HCT116 (cell line): ENCODE results near the gene POLA1. TPM values are rescaled to one million over a fixed set of nuclear protein-coding genes. Genes with fewer than 3 reads are reported as not detected.

Source experiments
- ATAC-seq: fragments of 200-7000 bp; cut with Tn5 transposase; 2 replicates; pipeline ENCODE4 v1.9.1; 2020; ENCODE audit warnings: mild to moderate bottlenecking, moderate library complexity
- BruUV-seq: library from RNA; stranded (reverse); fragments of 400-500 nt; replicated peaks from 2 replicates; lab custom pipeline; 2021; lab: Mats Ljungman, UMichigan
- CTCF ChIA-PET: fragments of 300-600 bp; sonication (Branson Sonifier 250); formaldehyde crosslinking; loops from one replicate; lab custom pipeline; 2021; ENCODE audit warnings: antibody characterized with exemption; lab: Charles Lee
- POLR2A ChIA-PET: fragments of 300-600, 350-600 bp; sonication (Branson Sonifier 250); formaldehyde crosslinking; loops from one replicate; lab custom pipeline; 2021; ENCODE audit warnings: antibody characterized with exemption; lab: Charles Lee
- RAD21 ChIA-PET, 2 experiments: fragments of 300-600 bp; sonication (Branson Sonifier 250); formaldehyde crosslinking; loops; one replicate each; lab custom pipeline; 2023; ENCODE audit warnings: low total read pairs in 2 of 2; ENCODE audit not compliant: uncharacterized antibody in 2 of 2, unreplicated experiment in 2 of 2, low non-redundant PET in 1 of 2; lab: Charles Lee
- DNase-seq: peaks from one replicate; pipeline ENCODE4 v3.0.0-alpha.2; 2010; ENCODE audit warnings: low read depth, low spot score
- H2AFZ ChIP-seq: fragments of 200-600 bp; shearing (Covaris generic), sonication (generic); 2 replicates; pipeline ENCODE4 v1.6.1; 2017; ENCODE audit warnings: low read depth, mixed run types, mixed read lengths, antibody characterized with exemption, low read length; ENCODE audit not compliant: poor library complexity, severe bottlenecking
- H3K27ac ChIP-seq: 2 replicates; pipeline ENCODE4 v1.5.1; 2012; ENCODE audit warnings: low read depth, low read length
- H3K27me3 ChIP-seq: fragments of 200-600 bp; sonication (generic); 2 replicates; pipeline ENCODE4 v1.6.1; 2016; ENCODE audit warnings: mixed run types, low read length, mixed read lengths; ENCODE audit not compliant: insufficient read depth
- H3K36me3 ChIP-seq, 2 experiments: fragments of 200-500 bp in 1 of 2; fragments of 200-600 bp in 1 of 2; sonication (Bioruptor generic) in 1 of 2; sonication (generic) in 1 of 2; 2 replicates each; pipeline versions ENCODE4 v1.5.1 to v1.6.1; 2014 to 2016; ENCODE audit warnings: low read length in 2 of 2, inconsistent platforms in 1 of 2, mixed read lengths in 1 of 2, mixed run types in 1 of 2; ENCODE audit not compliant: insufficient read depth in 2 of 2, control insufficient read depth in 1 of 2
- H3K4me1 ChIP-seq, 2 experiments: fragments of 200-600 bp in 1 of 2; sonication (generic) in 1 of 2; 2 replicates each; pipeline versions ENCODE4 v1.5.1 to v1.6.1; 2012 to 2017; ENCODE audit warnings: low read length in 2 of 2, inconsistent platforms in 1 of 2, mild to moderate bottlenecking in 1 of 2, mixed read lengths in 1 of 2, mixed run types in 1 of 2, moderate library complexity in 1 of 2; ENCODE audit not compliant: insufficient read depth in 2 of 2, control insufficient read depth in 1 of 2
- H3K4me2 ChIP-seq: fragments of 200-600 bp; sonication (generic); 2 replicates; pipeline ENCODE4 v1.6.1; 2017; ENCODE audit warnings: mixed run types, low read length, mixed read lengths
- H3K4me3 ChIP-seq, 2 experiments: fragments of 200-600 bp in 1 of 2; sonication (generic) in 1 of 2; replicated peaks in 1 of 2; 2 replicates each; pipeline ENCODE4 v1.5.1; 2011 to 2016; ENCODE audit warnings: low read length in 2 of 2, control low read depth in 1 of 2, low read depth in 1 of 2, mild to moderate bottlenecking in 1 of 2, mixed read lengths in 1 of 2, mixed run types in 1 of 2
- H3K79me2 ChIP-seq: fragments of 200-600 bp; sonication (generic); 2 replicates; pipeline ENCODE4 v1.6.1; 2017; ENCODE audit warnings: mild to moderate bottlenecking, mixed run types, low read length, moderate library complexity, mixed read lengths; ENCODE audit not compliant: insufficient read depth
- H3K9ac ChIP-seq: fragments of 200-600 bp; sonication (generic); 2 replicates; pipeline ENCODE4 v1.6.1; 2016; ENCODE audit warnings: low read length, mixed read lengths
- H3K9me2 ChIP-seq: fragments of 200-600 bp; sonication (generic), shearing (Covaris generic); 2 replicates; pipeline ENCODE4 v1.6.1; 2017; ENCODE audit warnings: mixed run types, mild to moderate bottlenecking, moderate library complexity; ENCODE audit not compliant: insufficient read depth
- H3K9me3 ChIP-seq, 2 experiments: fragments of 200-500 bp in 1 of 2; fragments of 200-600 bp in 1 of 2; sonication (Bioruptor generic) in 1 of 2; sonication (generic) in 1 of 2; 2 replicates each; pipeline ENCODE4 v1.6.1; 2014 to 2017; ENCODE audit warnings: low read length in 2 of 2, mixed read lengths in 2 of 2, inconsistent platforms in 1 of 2, low read depth in 1 of 2, mild to moderate bottlenecking in 1 of 2, mixed run types in 1 of 2, moderate library complexity in 1 of 2; ENCODE audit not compliant: control insufficient read depth in 1 of 2, insufficient read depth in 1 of 2
- H4K20me1 ChIP-seq: fragments of 200-600 bp; sonication (generic), shearing (Covaris generic); 2 replicates; pipeline ENCODE4 v1.6.1; 2017; ENCODE audit warnings: mixed run types, mild to moderate bottlenecking, moderate library complexity; ENCODE audit not compliant: insufficient read depth
- CEBPB ChIP-seq: IDR thresholded peaks from 2 replicates; pipeline ENCODE4 v1.6.1; 2012; ENCODE audit warnings: low read depth
- EGR1 ChIP-seq: IDR thresholded peaks from 2 replicates; pipeline ENCODE4 v1.6.1; 2012; ENCODE audit warnings: low read depth
- ELF1 ChIP-seq: IDR thresholded peaks from 2 replicates; pipeline ENCODE4 v1.6.1; 2012; ENCODE audit warnings: low read depth, borderline replicate concordance
- EZH2 ChIP-seq: fragments of 200-600 bp; sonication (generic); IDR thresholded peaks from 2 replicates; pipeline ENCODE4 v1.6.1; 2017; ENCODE audit warnings: antibody characterized with exemption, mixed run types
- EZH2phosphoT487 ChIP-seq: fragments of 200-600 bp; IDR thresholded peaks from 2 replicates; pipeline ENCODE4 v1.6.1; 2018; ENCODE audit warnings: antibody characterized with exemption, borderline replicate concordance
- JUND ChIP-seq: IDR thresholded peaks from 2 replicates; pipeline ENCODE4 v1.6.1; 2012
- POLR2A ChIP-seq: IDR thresholded peaks from 2 replicates; pipeline ENCODE4 v1.7.0; 2011; ENCODE audit warnings: borderline replicate concordance; ENCODE audit not compliant: insufficient read depth, insufficient read length; ENCODE audit errors: extremely low read depth
- SRF ChIP-seq: IDR thresholded peaks from 2 replicates; pipeline ENCODE4 v1.6.1; 2012; ENCODE audit warnings: low read depth
- TCF7L2 ChIP-seq: IDR thresholded peaks from 2 replicates; pipeline ENCODE4 v1.7.0; 2011; ENCODE audit warnings: borderline replicate concordance, inconsistent platforms; ENCODE audit not compliant: insufficient read depth, insufficient read length; ENCODE audit errors: extremely low read depth
- YY1 ChIP-seq: IDR thresholded peaks from 2 replicates; pipeline ENCODE4 v1.6.1; 2011; ENCODE audit warnings: low read length, low read depth, moderate library complexity, mild to moderate bottlenecking; ENCODE audit not compliant: insufficient replicate concordance; ENCODE audit errors: extremely low read depth
- intact Hi-C: fragments of 100-400 bp; cut with micrococcal nuclease; formaldehyde crosslinking; loops from 2 replicates; pipeline ENCODE4 v1.10.0; 2022
- total RNA-seq: library from RNA; stranded (reverse); gene quantifications from one replicate; pipeline ENCODE4 v1.2.1, GENCODE V29; 2021; ENCODE audit not compliant: unreplicated experiment
- TF ChIP-seq, protein P1 (sequence below): IDR thresholded peaks from 2 replicates; pipeline ENCODE4 v1.6.1; 2011; ENCODE audit warnings: mild to moderate bottlenecking, low read length, moderate library complexity; ENCODE audit not compliant: insufficient replicate concordance; ENCODE audit errors: extremely low read depth

Gene POLA1
- total RNA-seq, 1 experiment from 2014 or later, result 27.0 TPM

DNA sequence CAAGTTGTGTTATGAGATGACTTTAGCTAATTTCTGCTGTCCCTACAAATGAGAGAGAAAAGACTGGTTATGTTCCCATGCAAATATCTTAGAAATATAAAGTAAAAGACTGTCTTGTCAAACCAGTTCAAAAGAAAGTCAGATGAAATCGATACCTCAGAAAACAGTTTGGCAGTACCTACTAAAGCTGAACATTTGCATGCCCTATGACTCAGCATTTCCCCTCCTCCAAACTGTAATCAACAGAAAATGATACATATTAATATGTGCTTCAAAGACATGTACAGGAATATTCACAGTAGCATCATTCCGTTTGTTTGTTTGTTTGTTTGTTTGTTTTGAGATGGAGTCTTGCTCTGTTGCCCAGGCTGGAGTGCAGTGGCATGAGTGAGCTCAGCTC, 231.7 kb downstream of the POLA1 start:
- no peaks in the 10 kb centered on the region for H3K36me3 ChIP-seq
- TF ChIP-seq ELF1 (no peak), JUND (no peak), YY1 (no peak), SRF (no peak), TCF7L2 (no peak), POLR2A (no peak), EGR1 (no peak), EZH2 (no peak), EZH2phosphoT487 (no peak), CEBPB (no peak)
- TF ChIP-seq, protein P1, sequence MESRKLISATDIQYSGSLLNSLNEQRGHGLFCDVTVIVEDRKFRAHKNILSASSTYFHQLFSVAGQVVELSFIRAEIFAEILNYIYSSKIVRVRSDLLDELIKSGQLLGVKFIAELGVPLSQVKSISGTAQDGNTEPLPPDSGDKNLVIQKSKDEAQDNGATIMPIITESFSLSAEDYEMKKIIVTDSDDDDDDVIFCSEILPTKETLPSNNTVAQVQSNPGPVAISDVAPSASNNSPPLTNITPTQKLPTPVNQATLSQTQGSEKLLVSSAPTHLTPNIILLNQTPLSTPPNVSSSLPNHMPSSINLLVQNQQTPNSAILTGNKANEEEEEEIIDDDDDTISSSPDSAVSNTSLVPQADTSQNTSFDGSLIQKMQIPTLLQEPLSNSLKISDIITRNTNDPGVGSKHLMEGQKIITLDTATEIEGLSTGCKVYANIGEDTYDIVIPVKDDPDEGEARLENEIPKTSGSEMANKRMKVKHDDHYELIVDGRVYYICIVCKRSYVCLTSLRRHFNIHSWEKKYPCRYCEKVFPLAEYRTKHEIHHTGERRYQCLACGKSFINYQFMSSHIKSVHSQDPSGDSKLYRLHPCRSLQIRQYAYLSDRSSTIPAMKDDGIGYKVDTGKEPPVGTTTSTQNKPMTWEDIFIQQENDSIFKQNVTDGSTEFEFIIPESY, result no peak
- no peak overlapping the region for H3K4me3 ChIP-seq
- DNase-seq (no peak), ATAC-seq (no peak)
- no peaks in the 10 kb centered on the region for H3K27me3 ChIP-seq
- H3K4me2 ChIP-seq, result no peak overlapping the region
- no peaks in the 10 kb centered on the region for H3K79me2 ChIP-seq
- intact Hi-C loops, result no loop called here
- no peaks in the 10 kb centered on the region for H3K4me1 ChIP-seq
- no peaks in the 10 kb centered on the region for H3K9me2 ChIP-seq
- H3K9ac ChIP-seq, result no peak overlapping the region
- ChIA-PET RAD21 (no interaction called here), POLR2A (no interaction called here), CTCF (no interaction called here)
- no peak overlapping the region for H3K27ac ChIP-seq
- no peaks in the 10 kb centered on the region for H4K20me1 ChIP-seq
- H3K9me3 ChIP-seq, result no peaks in the 10 kb centered on the region
- no TSS peak for BruUV-seq
- H2AFZ ChIP-seq, result no peak overlapping the region
